Panc1 (cell line): ENCODE results near the gene ZNF236. TPM values are rescaled to one million over a fixed set of nuclear protein-coding genes. Genes with fewer than 3 reads are reported as not detected.

ENCODE experiments used
- ATAC-seq: fragments of 200-7000 bp; cut with Tn5 transposase; 2 replicates; pipeline ENCODE4 v1.9.1; 2020; ENCODE audit warnings: mild to moderate bottlenecking, moderate library complexity
- BruUV-seq: library from RNA; stranded (reverse); fragments of 400-500 nt; replicated peaks from 2 replicates; lab custom pipeline; 2021; lab: Mats Ljungman, UMichigan
- CTCF ChIA-PET: fragments of 300-600 bp; sonication (Branson Sonifier 250); formaldehyde crosslinking; loops from one replicate; lab custom pipeline; 2022; ENCODE audit warnings: antibody characterized with exemption; lab: Charles Lee
- POLR2A ChIA-PET: fragments of 300-600 bp; sonication (Branson Sonifier 250); formaldehyde crosslinking; loops from one replicate; lab custom pipeline; 2022; ENCODE audit warnings: antibody characterized with exemption; lab: Charles Lee
- DNase-seq: peaks from one replicate; pipeline ENCODE4 v3.0.0-alpha.2; 2010; ENCODE audit warnings: low read depth, low spot score
- H3K27ac ChIP-seq: 2 replicates; pipeline ENCODE4 v1.5.1; 2011; ENCODE audit warnings: mild to moderate bottlenecking, low read length, inconsistent platforms
- H3K27me3 ChIP-seq: fragments of 200-500 bp; sonication (Bioruptor generic); 2 replicates; pipeline ENCODE4 v1.6.0; 2014; ENCODE audit warnings: low read length, inconsistent platforms; ENCODE audit not compliant: control insufficient read depth, insufficient read depth
- H3K36me3 ChIP-seq: fragments of 200-500 bp; sonication (Bioruptor generic); 2 replicates; pipeline ENCODE4 v1.5.1; 2014; ENCODE audit warnings: inconsistent platforms, mild to moderate bottlenecking, low read length, moderate library complexity; ENCODE audit not compliant: control insufficient read depth, insufficient read depth
- H3K4me1 ChIP-seq: 2 replicates; pipeline ENCODE4 v1.5.1; 2011; ENCODE audit warnings: inconsistent platforms, mild to moderate bottlenecking, low read length, moderate library complexity; ENCODE audit not compliant: control insufficient read depth, insufficient read depth
- H3K4me3 ChIP-seq, 2 experiments: 2 replicates each; pipeline ENCODE4 v1.5.1; 2011 to 2012; ENCODE audit warnings: low read depth in 2 of 2, low read length in 2 of 2, mild to moderate bottlenecking in 2 of 2, inconsistent platforms in 1 of 2, moderate library complexity in 1 of 2
- H3K9me3 ChIP-seq: fragments of 200-500 bp; sonication (Bioruptor generic); 2 replicates; pipeline ENCODE4 v1.5.1; 2014; ENCODE audit warnings: low read depth, mild to moderate bottlenecking, inconsistent platforms, low read length, moderate library complexity; ENCODE audit not compliant: control insufficient read depth, insufficient read depth
- CTCF ChIP-seq: fragments of 450-650 bp; IDR thresholded peaks from 2 replicates; pipeline ENCODE4 v1.5.1; 2017; ENCODE audit warnings: mild to moderate bottlenecking
- POLR2AphosphoS5 ChIP-seq: IDR thresholded peaks from 2 replicates; pipeline ENCODE4 v1.6.1; 2012; ENCODE audit warnings: mild to moderate bottlenecking, low read depth, low read length, moderate library complexity
- REST ChIP-seq, 2 experiments: IDR thresholded peaks; 2 replicates each; pipeline ENCODE4 v1.6.1; 2011 to 2012; ENCODE audit warnings: low read depth in 2 of 2, control low read depth in 1 of 2, low read length in 1 of 2, mild to moderate bottlenecking in 1 of 2, moderate library complexity in 1 of 2; ENCODE audit not compliant: insufficient read depth in 1 of 2
- SIN3A ChIP-seq: IDR thresholded peaks from 2 replicates; pipeline ENCODE4 v1.6.1; 2012; ENCODE audit warnings: low read depth, mild to moderate bottlenecking, low read length, moderate library complexity, borderline replicate concordance; ENCODE audit not compliant: insufficient read depth
- TCF7L2 ChIP-seq: IDR thresholded peaks from 2 replicates; pipeline ENCODE4 v1.6.1; 2011; ENCODE audit warnings: mild to moderate bottlenecking, low read depth, low read length, inconsistent platforms
- in situ Hi-C: cut with HindIII; loops from 2 replicates; pipeline ENCODE4 v1.10.0; 2016; ENCODE audit warnings: low sequenced_read_pairs, low pct_unique_long_range_greater_than_20kb
- intact Hi-C: fragments of 100-400 bp; cut with micrococcal nuclease; formaldehyde crosslinking; loops from one replicate; pipeline ENCODE4 v1.10.0; 2022; ENCODE audit not compliant: unreplicated experiment
- total RNA-seq: library from RNA; stranded (reverse); gene quantifications from one replicate; pipeline ENCODE4 v1.2.1, GENCODE V29; 2021; ENCODE audit not compliant: unreplicated experiment

Gene ZNF236
- total RNA-seq, 1 experiment from 2014 or later = 32.2 TPM

- ChIA-PET CTCF (no interaction called here), POLR2A (no interaction called here)
- Histone ChIP-seq H3K4me1 (peaks cover 6% of the 10 kb centered on the region), H3K27me3 (no peaks in the 10 kb centered on the region), H3K4me3 (no peak overlapping the region), H3K9me3 (no peaks in the 10 kb centered on the region), H3K36me3 (no peaks in the 10 kb centered on the region), H3K27ac (no peak overlapping the region)
- no TSS peak for BruUV-seq
- DNase-seq (no peak), ATAC-seq (no peak)
- in situ Hi-C loops (no loop called here), intact Hi-C loops (no loop called here)
- TF ChIP-seq POLR2AphosphoS5 = no peak
- no peak for TF ChIP-seq SIN3A
- TF ChIP-seq REST (IDR thresholded peaks at IDR 0.05; ENCODE audit: insufficient read depth in 1 of 2, low read depth in 2 of 2, low read length in 1 of 2) = no peak
- TF ChIP-seq TCF7L2 = no peak
- TF ChIP-seq CTCF = no peak
Observed at GRCh38 chr18:76986406-76986805, 164.0 kb downstream of the ZNF236 start.

GRCh38 chr18:76988031-76988826 is 165.9 kb downstream of the ZNF236 start:
- H3K36me3 ChIP-seq = no peaks in the 10 kb centered on the region
- TF ChIP-seq TCF7L2 = no peak
- TF ChIP-seq POLR2AphosphoS5 = no peak
- TF ChIP-seq REST (IDR thresholded peaks at IDR 0.05; ENCODE audit: insufficient read depth in 1 of 2, low read depth in 2 of 2, low read length in 1 of 2) = no peak
- TF ChIP-seq CTCF = no peak
- TF ChIP-seq SIN3A = no peak
- H3K4me1 ChIP-seq = no peaks in the 10 kb centered on the region; the same call in 1 of the 2 replicates
- ChIA-PET POLR2A (no interaction called here), CTCF (interaction anchor here (0.6 kb wide), 1 partner anchor 66 kb away, joined by 5 read pairs; no protein-coding TSS in a partner anchor)
- no peak for ATAC-seq
- DNase-seq = no peak
- in situ Hi-C loops = no loop called here
- BruUV-seq = no TSS peak
- H3K9me3 ChIP-seq = no peaks in the 10 kb centered on the region
- no peak overlapping the region for H3K27ac ChIP-seq
- no peaks in the 10 kb centered on the region for H3K27me3 ChIP-seq
- intact Hi-C loops = no loop called here
- no peak overlapping the region for H3K4me3 ChIP-seq
